GM19328 (cell line): ENCODE measurements around the gene MTHFD1L.

ENCODE experiments used
- ATAC-seq: cut with Tn5 transposase; IDR thresholded peaks from one replicate; pipeline ENCODE4 v1.9.1; 2021; ENCODE audit warnings: mild to moderate bottlenecking, moderate library complexity; ENCODE audit not compliant: unreplicated experiment

The MTHFD1L gene

GRCh38 chr6:150981669-150982068, 116.2 kb downstream of the MTHFD1L start:
- no peak for ATAC-seq

GRCh38 chr6:150987371-150987828, 121.9 kb downstream of the MTHFD1L start:
- peak; percentile 91 for ATAC-seq

- ATAC-seq: no peak
Measured at GRCh38 chr6:150987855-150988464, 122.5 kb downstream of the MTHFD1L start.

- ATAC-seq: no peak
Measured at GRCh38 chr6:150991487-150991886, 126.0 kb downstream of the MTHFD1L start.

DNA sequence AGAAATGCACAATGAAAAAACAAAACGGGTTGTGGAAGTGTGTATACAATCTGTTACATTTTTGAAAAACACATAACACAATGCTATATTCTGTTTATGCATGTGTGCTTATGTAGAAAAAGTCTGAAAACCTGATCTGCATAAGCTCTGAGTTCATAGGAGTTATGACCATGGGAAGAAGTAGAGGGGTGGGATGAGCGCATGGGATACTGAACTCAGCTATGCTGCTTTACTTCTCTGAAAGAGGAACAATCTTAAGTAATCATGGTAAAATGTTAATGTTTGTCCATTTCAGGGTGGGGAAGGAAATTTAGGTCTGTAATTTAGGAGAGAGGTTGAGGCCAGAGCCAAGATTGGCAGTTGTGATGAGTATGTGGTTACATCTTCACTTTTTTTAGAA, 126.8 kb downstream of the MTHFD1L start:
- ATAC-seq: no peak

- no peak for ATAC-seq
Measured at GRCh38 chr6:150992703-150993102, 127.2 kb downstream of the MTHFD1L start.

- ATAC-seq: no peak
Measured at GRCh38 chr6:150993253-150993652, 127.8 kb downstream of the MTHFD1L start.

DNA sequence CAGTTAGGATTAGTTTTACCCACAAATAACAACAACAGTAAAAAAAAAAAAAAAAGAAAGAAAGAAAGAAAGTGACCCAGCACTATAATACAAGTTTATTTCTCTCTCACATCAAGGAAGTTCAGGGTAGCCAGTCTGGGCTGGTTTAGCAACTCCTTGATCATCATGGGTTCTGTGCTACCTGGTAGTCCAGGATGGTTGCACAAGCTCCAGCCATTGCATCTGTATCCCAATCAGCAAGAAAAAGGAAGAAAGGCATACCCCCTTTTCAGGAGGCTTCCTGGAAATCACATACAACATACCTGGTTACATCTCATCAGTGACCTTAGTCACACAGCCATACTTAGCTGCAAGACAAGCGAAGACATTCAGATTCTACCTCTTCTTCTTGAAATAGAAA, 128.5 kb downstream of the MTHFD1L start:
- no peak for ATAC-seq

GRCh38 chr6:150996968-150997367, 131.5 kb downstream of the MTHFD1L start:
- ATAC-seq: no peak

DNA sequence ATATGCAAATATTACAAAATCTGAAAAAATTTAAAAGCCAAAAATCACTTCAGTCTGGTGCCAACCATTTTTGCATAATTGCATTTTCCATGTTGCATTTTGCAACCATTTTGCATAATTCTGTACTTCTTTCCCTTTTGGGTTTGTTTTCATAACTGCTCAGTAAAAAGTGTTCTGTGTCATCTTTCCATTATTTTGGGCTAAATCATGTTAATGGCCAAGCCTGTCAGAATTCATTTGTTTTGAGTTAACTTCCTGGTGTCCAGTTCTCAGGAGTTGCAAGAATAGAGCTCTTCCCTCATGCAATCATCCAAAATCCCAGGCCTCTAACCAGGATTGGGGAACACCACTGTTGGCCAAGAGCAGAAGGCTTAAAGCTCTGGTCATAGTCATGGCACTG, 133.6 kb downstream of the MTHFD1L start:
- ATAC-seq: no peak

DNA sequence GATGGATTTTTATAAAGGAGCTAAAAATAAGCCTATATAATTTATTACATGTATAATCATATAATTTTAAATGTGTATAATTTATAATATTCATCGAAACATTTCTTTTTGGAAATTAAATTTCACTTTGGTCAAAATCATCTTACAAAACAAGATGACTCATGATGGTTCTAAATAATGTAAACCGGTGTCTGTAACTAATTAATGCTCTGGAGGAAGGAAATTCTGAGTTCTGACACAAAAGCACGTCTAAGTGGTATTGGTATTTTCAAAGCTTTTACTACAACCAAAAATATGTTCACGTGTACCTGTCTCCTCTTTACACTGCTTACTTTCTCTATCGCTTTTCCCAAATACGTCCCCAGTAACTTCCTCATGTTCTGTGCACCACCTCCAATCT, 134.1 kb downstream of the MTHFD1L start:
- no peak for ATAC-seq

- peak; percentile 64 for ATAC-seq
Measured at GRCh38 chr6:151001387-151002056, 136.0 kb downstream of the MTHFD1L start.

GRCh38 chr6:151002057-151002450, 136.6 kb downstream of the MTHFD1L start:
- no peak for ATAC-seq

DNA sequence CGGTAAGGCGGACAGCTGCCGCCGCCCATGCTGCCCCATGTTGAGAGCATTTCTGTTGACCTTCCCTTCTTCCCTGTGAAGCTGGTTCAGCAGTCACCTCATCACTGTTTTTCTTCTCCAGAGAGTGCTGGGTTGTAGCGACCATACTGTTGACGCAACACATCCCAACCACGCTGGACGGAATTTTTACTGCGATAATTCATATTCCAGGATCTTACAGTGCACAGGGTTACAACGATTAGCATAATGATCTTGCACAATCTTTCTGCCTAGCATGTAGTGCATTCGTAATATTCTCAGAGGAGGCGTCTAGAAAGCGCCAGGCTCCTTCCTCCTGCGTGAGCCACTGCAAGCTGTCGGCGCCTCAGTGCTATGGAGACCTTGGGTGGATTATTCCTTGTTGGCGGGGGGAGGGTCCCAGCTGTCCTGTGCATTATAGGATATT, 137.0 kb downstream of the MTHFD1L start:
- no peak for ATAC-seq

GRCh38 chr6:151004383-151005024, 139.0 kb downstream of the MTHFD1L start:
- ATAC-seq: no peak

DNA sequence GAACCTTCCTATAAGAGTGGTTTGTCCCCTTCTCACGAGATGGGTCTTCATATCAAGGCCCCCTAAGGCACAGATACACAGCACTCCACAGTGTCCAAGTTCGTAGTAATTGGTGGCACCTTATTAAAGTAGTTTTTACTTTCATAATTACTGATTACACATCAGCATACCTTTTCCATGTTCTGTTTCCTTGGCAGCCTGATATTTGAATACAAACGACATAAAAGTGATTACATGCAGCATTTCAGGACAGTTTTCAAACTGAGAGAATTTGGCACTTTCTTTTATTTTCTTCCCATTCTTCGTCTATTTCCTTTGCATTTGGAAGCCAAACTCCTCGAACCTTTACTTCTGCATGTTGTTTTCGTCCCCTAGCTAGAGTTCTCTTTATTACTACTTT, 139.7 kb downstream of the MTHFD1L start:
- ATAC-seq: no peak

- ATAC-seq: no peak
Measured at GRCh38 chr6:151005896-151006632, 140.6 kb downstream of the MTHFD1L start.

DNA sequence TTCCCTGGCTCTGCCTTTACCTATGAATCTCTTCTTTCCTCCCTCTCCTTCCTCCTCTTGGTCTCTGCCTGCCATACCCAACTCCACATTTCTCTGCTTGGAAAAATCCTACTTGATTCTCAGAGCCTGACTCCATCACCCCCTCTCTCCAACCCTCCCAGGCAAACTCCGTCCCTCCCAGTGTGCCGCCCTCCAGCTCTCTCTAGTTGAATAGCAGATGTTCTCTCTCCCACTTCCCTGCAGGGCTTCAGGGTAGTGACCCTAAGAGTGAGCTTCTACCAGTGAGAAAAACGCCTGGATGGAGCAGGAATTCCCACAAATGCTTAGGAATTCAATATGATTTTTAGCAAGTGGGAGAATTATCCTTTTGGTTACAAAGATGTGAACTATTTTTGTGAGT, 141.6 kb downstream of the MTHFD1L start:
- no peak for ATAC-seq

DNA sequence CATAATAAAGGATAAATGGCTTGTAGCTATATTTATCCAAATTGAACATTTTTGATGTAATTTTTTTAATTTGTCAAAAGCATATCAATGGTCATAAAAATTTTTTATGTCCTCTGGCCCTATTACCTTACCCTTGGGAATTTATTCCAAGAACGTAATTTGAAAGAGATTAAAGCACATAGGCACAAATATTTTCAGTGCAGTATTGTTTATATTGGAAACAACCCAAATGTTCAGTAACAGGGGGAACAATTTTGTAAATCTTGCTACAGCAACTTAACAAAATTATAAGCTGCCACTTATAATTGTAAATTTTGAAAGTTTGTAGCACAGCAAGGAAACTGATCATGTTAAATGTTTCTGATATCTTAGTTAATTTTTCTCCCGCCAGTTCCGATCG, 142.4 kb downstream of the MTHFD1L start:
- no peak for ATAC-seq

DNA sequence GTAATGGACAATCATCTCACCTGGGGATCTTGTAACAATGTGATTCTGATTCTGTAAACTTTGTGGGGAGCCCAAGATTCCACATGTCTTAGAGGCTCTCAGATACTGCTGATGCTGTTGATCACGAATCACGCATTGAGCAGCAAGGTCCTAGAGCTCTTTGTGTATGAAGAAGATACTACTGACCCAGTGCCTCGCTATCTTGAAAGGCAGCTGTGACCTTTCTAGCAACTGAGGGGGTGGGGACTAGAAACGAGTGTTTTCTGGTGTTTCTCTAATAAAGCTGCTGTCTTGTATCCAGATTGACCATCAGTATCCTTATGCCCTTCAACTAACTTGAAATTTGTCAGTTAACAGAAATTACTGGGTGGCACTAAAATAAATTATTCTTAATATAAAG, 142.9 kb downstream of the MTHFD1L start:
- no peak for ATAC-seq

DNA sequence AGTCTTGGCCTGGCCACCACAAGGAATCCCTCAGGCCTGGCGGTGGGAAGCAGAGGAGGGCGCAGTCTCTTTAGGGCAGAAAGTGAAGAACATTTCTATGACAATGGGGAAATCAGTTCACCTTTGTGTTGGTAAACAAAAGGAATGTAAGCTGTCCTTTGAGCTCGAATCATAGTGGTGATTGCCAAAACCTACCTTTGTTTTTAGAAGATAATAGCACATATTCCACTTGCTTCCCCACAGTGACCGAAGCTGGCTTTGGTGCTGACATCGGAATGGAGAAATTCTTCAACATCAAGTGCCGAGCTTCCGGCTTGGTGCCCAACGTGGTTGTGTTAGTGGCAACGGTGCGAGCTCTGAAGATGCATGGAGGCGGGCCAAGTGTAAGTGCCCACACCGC, 144.1 kb downstream of the MTHFD1L start:
- no peak for ATAC-seq

DNA sequence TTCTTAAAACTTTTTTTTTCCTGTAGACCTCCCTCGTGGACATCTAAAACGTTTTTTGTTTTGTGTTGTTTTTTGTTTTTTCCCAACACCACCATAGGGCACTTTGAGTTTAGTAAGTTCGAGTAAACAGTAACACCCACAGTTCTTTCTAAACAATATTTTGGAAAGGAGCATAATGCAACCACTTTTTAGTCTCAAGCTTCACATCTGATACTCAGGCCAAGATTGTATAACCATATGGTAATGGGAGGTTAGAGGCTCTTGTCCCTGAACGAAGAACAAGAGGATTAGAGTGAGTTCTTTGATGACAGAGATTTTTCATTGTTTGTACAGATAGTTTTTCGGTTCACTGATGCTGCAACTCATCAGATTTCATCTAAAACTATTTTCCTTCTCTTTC, 144.6 kb downstream of the MTHFD1L start:
- no peak for ATAC-seq
